HEK293 (cell line): ENCODE measurements around the gene NCK1.

Experiments used
- HIC1 ChIP-seq: fragments of 450-650 bp; formaldehyde crosslinking; IDR thresholded peaks from 2 replicates; pipeline ENCODE4 v1.5.1; 2016; ENCODE audit warnings: missing biosample characterization, missing genetic modification characterization
- KLF9 ChIP-seq: fragments of 450-650 bp; formaldehyde crosslinking; IDR thresholded peaks from 2 replicates; pipeline ENCODE4 v1.5.1; 2016; ENCODE audit warnings: missing biosample characterization, missing genetic modification characterization, low read depth
- SP7 ChIP-seq: fragments of 450-650 bp; formaldehyde crosslinking; IDR thresholded peaks from 2 replicates; pipeline ENCODE4 v1.5.1; 2016; ENCODE audit warnings: missing biosample characterization, missing genetic modification characterization
- YY2 ChIP-seq: fragments of 450-650 bp; formaldehyde crosslinking; IDR thresholded peaks from 2 replicates; pipeline ENCODE4 v1.5.1; 2016; ENCODE audit warnings: missing biosample characterization, missing genetic modification characterization
- ZBTB11 ChIP-seq: fragments of 450-650 bp; formaldehyde crosslinking; conservative IDR thresholded peaks from 2 replicates; pipeline ENCODE4 v1.5.1; 2016; ENCODE audit warnings: low read depth, missing biosample characterization, missing genetic modification characterization
- ZNF138 ChIP-seq: fragments of 450-650 bp; formaldehyde crosslinking; IDR thresholded peaks from 2 replicates; pipeline ENCODE4 v1.5.1; 2016; ENCODE audit warnings: missing biosample characterization, missing genetic modification characterization, borderline replicate concordance
- ZNF140 ChIP-seq: fragments of 450-650 bp; formaldehyde crosslinking; IDR thresholded peaks from 2 replicates; pipeline ENCODE4 v1.5.1; 2016; ENCODE audit warnings: missing biosample characterization, missing genetic modification characterization
- ZNF266 ChIP-seq: fragments of 450-650 bp; formaldehyde crosslinking; IDR thresholded peaks from 2 replicates; pipeline ENCODE4 v1.5.1; 2016; ENCODE audit warnings: missing biosample characterization, missing genetic modification characterization, low read depth
- ZNF274 ChIP-seq, 2 experiments: fragments of 200-500 bp in 1 of 2; fragments of 450-650 bp in 1 of 2; sonication (Bioruptor generic) in 1 of 2; formaldehyde crosslinking in 1 of 2; IDR thresholded peaks; 2 replicates each; pipeline versions ENCODE4 v1.5.1 to v1.6.1; 2014 to 2016; ENCODE audit warnings: borderline replicate concordance in 1 of 2, inconsistent platforms in 1 of 2, low read length in 1 of 2, missing biosample characterization in 1 of 2, missing genetic modification characterization in 1 of 2
- ZNF324 ChIP-seq: fragments of 450-650 bp; formaldehyde crosslinking; IDR thresholded peaks from 2 replicates; pipeline ENCODE4 v1.5.1; 2016; ENCODE audit warnings: missing biosample characterization, missing genetic modification characterization
- ZNF354C ChIP-seq: fragments of 450-650 bp; formaldehyde crosslinking; IDR thresholded peaks from 2 replicates; pipeline ENCODE4 v1.5.1; 2016; ENCODE audit warnings: missing biosample characterization, missing genetic modification characterization, low read depth, borderline replicate concordance
- ZNF391 ChIP-seq: fragments of 450-650 bp; formaldehyde crosslinking; IDR thresholded peaks from 2 replicates; pipeline ENCODE4 v1.5.1; 2016; ENCODE audit warnings: low read depth, missing biosample characterization, missing genetic modification characterization, borderline replicate concordance
- ZNF433 ChIP-seq: fragments of 450-650 bp; formaldehyde crosslinking; IDR thresholded peaks from 2 replicates; pipeline ENCODE4 v1.5.1; 2016; ENCODE audit warnings: missing biosample characterization, missing genetic modification characterization, low read depth
- ZNF48 ChIP-seq: fragments of 450-650 bp; formaldehyde crosslinking; IDR thresholded peaks from 2 replicates; pipeline ENCODE4 v1.5.1; 2016; ENCODE audit warnings: missing biosample characterization, missing genetic modification characterization
- ZNF501 ChIP-seq: fragments of 450-650 bp; formaldehyde crosslinking; IDR thresholded peaks from 2 replicates; pipeline ENCODE4 v1.5.1; 2016; ENCODE audit warnings: missing biosample characterization, missing genetic modification characterization
- ZNF561 ChIP-seq: fragments of 450-650 bp; IDR thresholded peaks from 2 replicates; pipeline ENCODE4 v1.5.1; 2018; ENCODE audit warnings: missing biosample characterization, missing genetic modification characterization, borderline replicate concordance
- ZNF580 ChIP-seq: fragments of 450-650 bp; formaldehyde crosslinking; IDR thresholded peaks from 2 replicates; pipeline ENCODE4 v1.5.1; 2016; ENCODE audit warnings: missing biosample characterization, missing genetic modification characterization
- ZNF621 ChIP-seq: fragments of 450-650 bp; formaldehyde crosslinking; IDR thresholded peaks from 2 replicates; pipeline ENCODE4 v1.5.1; 2017; ENCODE audit warnings: missing biosample characterization, missing genetic modification characterization
- ZNF76 ChIP-seq: fragments of 450-650 bp; formaldehyde crosslinking; IDR thresholded peaks from 2 replicates; pipeline ENCODE4; 2016; ENCODE audit warnings: low read depth, missing biosample characterization, missing genetic modification characterization, borderline replicate concordance
- ZNF777 ChIP-seq: fragments of 450-650 bp; formaldehyde crosslinking; IDR thresholded peaks from 2 replicates; pipeline ENCODE4 v1.5.1; 2017; ENCODE audit warnings: missing biosample characterization, missing genetic modification characterization, borderline replicate concordance
- ZNF843 ChIP-seq: fragments of 450-650 bp; formaldehyde crosslinking; IDR thresholded peaks from 2 replicates; pipeline ENCODE4 v1.5.1; 2016; ENCODE audit warnings: missing biosample characterization, missing genetic modification characterization
- TF ChIP-seq, protein P1 (sequence below): fragments of 450-650 bp; formaldehyde crosslinking; conservative IDR thresholded peaks from 2 replicates; pipeline ENCODE4 v1.5.1; 2016; ENCODE audit warnings: low read depth, missing biosample characterization, missing genetic modification characterization
- TF ChIP-seq, protein P2 (sequence below): fragments of 450-650 bp; formaldehyde crosslinking; IDR thresholded peaks from 2 replicates; pipeline ENCODE4 v1.5.1; 2016; ENCODE audit warnings: missing biosample characterization, missing genetic modification characterization
- TF ChIP-seq, protein P3 (sequence below): fragments of 450-650 bp; formaldehyde crosslinking; IDR thresholded peaks from 2 replicates; pipeline ENCODE4 v1.5.1; 2016; ENCODE audit warnings: missing biosample characterization, missing genetic modification characterization

NCK1 gene

DNA sequence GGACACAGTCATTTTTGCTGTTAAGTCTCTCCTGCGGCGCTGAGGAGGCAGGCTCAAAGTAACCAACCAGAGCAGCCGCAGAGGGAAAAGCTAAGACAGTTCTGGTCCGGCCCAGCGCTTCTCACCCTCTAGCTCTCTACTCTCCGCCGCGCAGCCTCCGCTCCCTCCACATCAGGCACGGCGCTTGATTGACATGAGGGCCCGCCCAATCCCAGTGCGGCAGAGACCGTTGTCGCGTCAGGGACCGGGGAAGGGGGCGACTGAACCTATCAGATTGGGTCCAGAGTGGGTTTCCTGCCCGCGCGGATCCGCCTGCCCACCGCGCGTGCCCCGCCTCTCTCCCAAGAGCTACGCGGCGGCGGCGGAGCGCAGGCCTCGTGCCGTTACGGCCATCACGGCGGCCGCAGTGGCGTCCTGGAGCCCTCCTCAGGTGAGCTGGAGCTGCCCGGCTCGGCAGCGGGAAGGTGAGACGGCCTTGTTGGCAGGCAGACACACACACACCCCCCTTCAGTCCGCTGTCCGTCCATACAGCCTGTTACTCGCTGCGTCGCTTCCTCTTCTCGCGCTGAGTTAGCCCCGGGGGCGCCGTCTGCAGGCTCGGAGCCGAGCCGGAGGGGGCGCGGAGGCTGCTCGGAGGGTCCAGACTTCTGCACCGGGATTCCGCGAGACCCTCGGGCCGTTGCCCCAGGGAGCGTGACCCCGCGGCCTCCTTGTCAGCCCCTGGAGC, at the start of gene NCK1 (continued):
- TF ChIP-seq, protein P1, sequence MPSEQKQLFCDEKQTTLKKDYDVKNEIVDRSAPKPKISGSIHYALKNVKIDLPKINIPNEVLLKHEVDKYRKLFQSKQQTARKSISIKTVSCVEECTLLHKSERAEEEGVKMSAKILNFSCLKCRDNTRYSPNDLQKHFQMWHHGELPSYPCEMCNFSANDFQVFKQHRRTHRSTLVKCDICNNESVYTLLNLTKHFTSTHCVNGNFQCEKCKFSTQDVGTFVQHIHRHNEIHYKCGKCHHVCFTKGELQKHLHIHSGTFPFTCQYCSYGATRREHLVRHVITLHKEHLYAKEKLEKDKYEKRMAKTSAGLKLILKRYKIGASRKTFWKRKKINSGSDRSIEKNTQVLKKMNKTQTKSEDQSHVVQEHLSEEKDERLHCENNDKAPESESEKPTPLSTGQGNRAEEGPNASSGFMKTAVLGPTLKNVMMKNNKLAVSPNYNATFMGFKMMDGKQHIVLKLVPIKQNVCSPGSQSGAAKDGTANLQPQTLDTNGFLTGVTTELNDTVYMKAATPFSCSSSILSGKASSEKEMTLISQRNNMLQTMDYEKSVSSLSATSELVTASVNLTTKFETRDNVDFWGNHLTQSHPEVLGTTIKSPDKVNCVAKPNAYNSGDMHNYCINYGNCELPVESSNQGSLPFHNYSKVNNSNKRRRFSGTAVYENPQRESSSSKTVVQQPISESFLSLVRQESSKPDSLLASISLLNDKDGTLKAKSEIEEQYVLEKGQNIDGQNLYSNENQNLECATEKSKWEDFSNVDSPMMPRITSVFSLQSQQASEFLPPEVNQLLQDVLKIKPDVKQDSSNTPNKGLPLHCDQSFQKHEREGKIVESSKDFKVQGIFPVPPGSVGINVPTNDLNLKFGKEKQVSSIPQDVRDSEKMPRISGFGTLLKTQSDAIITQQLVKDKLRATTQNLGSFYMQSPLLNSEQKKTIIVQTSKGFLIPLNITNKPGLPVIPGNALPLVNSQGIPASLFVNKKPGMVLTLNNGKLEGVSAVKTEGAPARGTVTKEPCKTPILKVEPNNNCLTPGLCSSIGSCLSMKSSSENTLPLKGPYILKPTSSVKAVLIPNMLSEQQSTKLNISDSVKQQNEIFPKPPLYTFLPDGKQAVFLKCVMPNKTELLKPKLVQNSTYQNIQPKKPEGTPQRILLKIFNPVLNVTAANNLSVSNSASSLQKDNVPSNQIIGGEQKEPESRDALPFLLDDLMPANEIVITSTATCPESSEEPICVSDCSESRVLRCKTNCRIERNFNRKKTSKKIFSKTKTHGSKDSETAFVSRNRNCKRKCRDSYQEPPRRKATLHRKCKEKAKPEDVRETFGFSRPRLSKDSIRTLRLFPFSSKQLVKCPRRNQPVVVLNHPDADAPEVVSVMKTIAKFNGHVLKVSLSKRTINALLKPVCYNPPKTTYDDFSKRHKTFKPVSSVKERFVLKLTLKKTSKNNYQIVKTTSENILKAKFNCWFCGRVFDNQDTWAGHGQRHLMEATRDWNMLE: no peak
- TF ChIP-seq ZNF48 (tag by site-specific recombination): no peak
- TF ChIP-seq HIC1 (tag by site-specific recombination): peak; percentile 76
- TF ChIP-seq ZNF76 (tag by site-specific recombination): peak; percentile 37; the same call in 1 of the 2 replicates
- TF ChIP-seq ZNF138: no peak
- no peak for TF ChIP-seq ZNF580 (tag by site-specific recombination)
- peak; percentile 64 for TF ChIP-seq SP7
- peak; percentile 74; the same call in 1 of the 2 replicates for TF ChIP-seq ZNF777 (tag by site-specific recombination)
- TF ChIP-seq ZNF391: peak; percentile 82; the same call in 1 of the 2 replicates
- peak; percentile 40; the same call in 1 of the 2 replicates for TF ChIP-seq ZNF843
- TF ChIP-seq, protein P2, sequence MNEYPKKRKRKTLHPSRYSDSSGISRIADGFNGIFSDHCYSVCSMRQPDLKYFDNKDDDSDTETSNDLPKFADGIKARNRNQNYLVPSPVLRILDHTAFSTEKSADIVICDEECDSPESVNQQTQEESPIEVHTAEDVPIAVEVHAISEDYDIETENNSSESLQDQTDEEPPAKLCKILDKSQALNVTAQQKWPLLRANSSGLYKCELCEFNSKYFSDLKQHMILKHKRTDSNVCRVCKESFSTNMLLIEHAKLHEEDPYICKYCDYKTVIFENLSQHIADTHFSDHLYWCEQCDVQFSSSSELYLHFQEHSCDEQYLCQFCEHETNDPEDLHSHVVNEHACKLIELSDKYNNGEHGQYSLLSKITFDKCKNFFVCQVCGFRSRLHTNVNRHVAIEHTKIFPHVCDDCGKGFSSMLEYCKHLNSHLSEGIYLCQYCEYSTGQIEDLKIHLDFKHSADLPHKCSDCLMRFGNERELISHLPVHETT (tag by site-specific recombination): no peak
- TF ChIP-seq ZNF621: peak; percentile 59; the same call in 1 of the 2 replicates
- no peak for TF ChIP-seq ZNF140 (tag by site-specific recombination)
- no peak for TF ChIP-seq ZNF433 (tag by site-specific recombination)
- peak; percentile 70 for TF ChIP-seq ZNF501 (tag by site-specific recombination)
- TF ChIP-seq KLF9: peak; percentile 61
- 0 out of 2 replicates have a peak, but pooled peaks have one; percentile 15 for TF ChIP-seq ZBTB11
- TF ChIP-seq ZNF561 (tag by site-specific recombination): no peak; the same call in 1 of the 2 replicates
- no peak for TF ChIP-seq ZNF266 (tag by site-specific recombination)
- no peak for TF ChIP-seq ZNF274 (IDR thresholded peaks at IDR 0.05; ENCODE audit: low read length)
- TF ChIP-seq ZNF274 (tag by site-specific recombination; IDR thresholded peaks at IDR 0.05; ENCODE audit: borderline replicate concordance): no peak
- TF ChIP-seq ZNF354C (tag by site-specific recombination): no peak
- peak; percentile 55 for TF ChIP-seq YY2 (tag by site-specific recombination)
- TF ChIP-seq, protein P3, sequence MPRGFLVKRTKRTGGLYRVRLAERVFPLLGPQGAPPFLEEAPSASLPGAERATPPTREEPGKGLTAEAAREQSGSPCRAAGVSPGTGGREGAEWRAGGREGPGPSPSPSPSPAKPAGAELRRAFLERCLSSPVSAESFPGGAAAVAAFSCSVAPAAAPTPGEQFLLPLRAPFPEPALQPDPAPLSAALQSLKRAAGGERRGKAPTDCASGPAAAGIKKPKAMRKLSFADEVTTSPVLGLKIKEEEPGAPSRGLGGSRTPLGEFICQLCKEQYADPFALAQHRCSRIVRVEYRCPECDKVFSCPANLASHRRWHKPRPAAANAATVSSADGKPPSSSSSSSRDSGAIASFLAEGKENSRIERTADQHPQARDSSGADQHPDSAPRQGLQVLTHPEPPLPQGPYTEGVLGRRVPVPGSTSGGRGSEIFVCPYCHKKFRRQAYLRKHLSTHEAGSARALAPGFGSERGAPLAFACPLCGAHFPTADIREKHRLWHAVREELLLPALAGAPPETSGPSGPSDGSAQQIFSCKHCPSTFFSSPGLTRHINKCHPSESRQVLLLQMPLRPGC (tag by site-specific recombination): 0 out of 2 replicates have a peak, but pooled peaks have one; percentile 27
- 0 out of 2 replicates have a peak, but pooled peaks have one; percentile 47 for TF ChIP-seq ZNF324 (tag by site-specific recombination)
